GM19397 (cell line): ENCODE data around the gene GFY.

Experiments
- ATAC-seq: cut with Tn5 transposase; IDR thresholded peaks from one replicate; pipeline ENCODE4 v1.9.1; 2021; ENCODE audit warnings: mild to moderate bottlenecking, moderate library complexity; ENCODE audit not compliant: unreplicated experiment

The GFY gene

GRCh38 chr19:49428547-49429451 lies 3.6 kb downstream of the GFY start:
- no peak for ATAC-seq

- no peak for ATAC-seq
These were observed 5.0 kb downstream of the GFY start for GRCh38 chr19:49430172-49430677.

- no peak for ATAC-seq
These were observed 5.6 kb downstream of the GFY start for GRCh38 chr19:49430678-49431329.

GRCh38 chr19:49431330-49431749 lies 6.2 kb downstream of the GFY start:
- ATAC-seq: no peak

GRCh38 chr19:49432141-49433073 lies 7.2 kb downstream of the GFY start:
- ATAC-seq: no peak

GRCh38 chr19:49433240-49433901 lies 8.2 kb downstream of the GFY start:
- ATAC-seq: no peak

GRCh38 chr19:49434907-49435583 lies 9.9 kb downstream of the GFY start:
- no peak for ATAC-seq

- ATAC-seq: no peak
These were observed 10.5 kb downstream of the GFY start for GRCh38 chr19:49435670-49436069.

- ATAC-seq: no peak
These were observed 11.3 kb downstream of the GFY start for GRCh38 chr19:49436381-49437017.

GRCh38 chr19:49437231-49437630 lies 12.0 kb downstream of the GFY start:
- ATAC-seq: no peak

- no peak for ATAC-seq
These were observed 13.1 kb downstream of the GFY start for GRCh38 chr19:49438261-49438660.

GRCh38 chr19:49439836-49440235 lies 14.6 kb downstream of the GFY start:
- no peak for ATAC-seq

- no peak for ATAC-seq
These were observed 15.4 kb downstream of the GFY start for GRCh38 chr19:49440439-49441209.

- ATAC-seq: no peak
These were observed 16.2 kb downstream of the GFY start, which contains the start of gene SLC17A7 for GRCh38 chr19:49441210-49441959. Gene SLC17A7, minus strand, starts transcription at chr19:49441527. Its CDS starts 148 bp downstream, at chr19:49441379.

GRCh38 chr19:49441960-49442350 lies 16.8 kb downstream of the GFY start:
- ATAC-seq: no peak

- no peak for ATAC-seq
These were observed 17.2 kb downstream of the GFY start for GRCh38 chr19:49442354-49442753.

GRCh38 chr19:49442771-49443365 lies 17.7 kb downstream of the GFY start:
- ATAC-seq: peak; percentile 10
